Cardiac fibroblast (primary cell): Measurements from ENCODE around the gene HNRNPH2.

Experiments used
- DNase-seq, 2 donors: peaks; one replicate each; pipeline versions ENCODE4 v3.0.0 to v3.0.0-alpha.2; 2010; ENCODE audit warnings: low read depth in 2 of 2
- H3K4me3 ChIP-seq, 2 donors: replicated peaks in 1 of 2; 1 replicate in 1 of 2; 2 replicates in 1 of 2; pipeline ENCODE4 v1.5.1; 2011; ENCODE audit warnings: low read depth in 2 of 2, low read length in 2 of 2, mild to moderate bottlenecking in 2 of 2, moderate library complexity in 1 of 2
- CTCF ChIP-seq: IDR thresholded peaks from one replicate; pipeline ENCODE4 v1.5.1; 2011; ENCODE audit warnings: low read depth, mild to moderate bottlenecking, low read length, inconsistent platforms

Gene HNRNPH2

GRCh38 chrX:101368800-101369199, 39.2 kb upstream of the HNRNPH2 start:
- no peak overlapping the region for H3K4me3 ChIP-seq
- TF ChIP-seq CTCF, result no peak

GRCh38 chrX:101369687-101370086, 38.3 kb upstream of the HNRNPH2 start:
- TF ChIP-seq CTCF, result no peak
- H3K4me3 ChIP-seq, result no peak overlapping the region
- no peak for DNase-seq

More at GRCh38 chrX:101368800-101369199, 39.2 kb upstream of the HNRNPH2 start:
- no peak for DNase-seq

GRCh38 chrX:101370888-101371504, 37.0 kb upstream of the HNRNPH2 start:
- H3K4me3 ChIP-seq, result no peak overlapping the region
- DNase-seq, result no peak
- TF ChIP-seq CTCF, result no peak

- TF ChIP-seq CTCF, result no peak
- no peak for DNase-seq
- no peak overlapping the region for H3K4me3 ChIP-seq
Observed at GRCh38 chrX:101377547-101377946, 30.5 kb upstream of the HNRNPH2 start.

GRCh38 chrX:101383679-101384205, 24.3 kb upstream of the HNRNPH2 start:
- H3K4me3 ChIP-seq, result no peak overlapping the region
- no peak for DNase-seq
- no peak for TF ChIP-seq CTCF

GRCh38 chrX:101385026-101385684, 22.9 kb upstream of the HNRNPH2 start:
- no peak overlapping the region for H3K4me3 ChIP-seq
- TF ChIP-seq CTCF, result no peak
- DNase-seq, result no peak
